ENCODE measurements around the gene TPX2.

GRCh38 chr20:31704225-31705119 is 34.6 kb upstream of the TPX2 start:
- TF ChIP-seq, protein P1, sequence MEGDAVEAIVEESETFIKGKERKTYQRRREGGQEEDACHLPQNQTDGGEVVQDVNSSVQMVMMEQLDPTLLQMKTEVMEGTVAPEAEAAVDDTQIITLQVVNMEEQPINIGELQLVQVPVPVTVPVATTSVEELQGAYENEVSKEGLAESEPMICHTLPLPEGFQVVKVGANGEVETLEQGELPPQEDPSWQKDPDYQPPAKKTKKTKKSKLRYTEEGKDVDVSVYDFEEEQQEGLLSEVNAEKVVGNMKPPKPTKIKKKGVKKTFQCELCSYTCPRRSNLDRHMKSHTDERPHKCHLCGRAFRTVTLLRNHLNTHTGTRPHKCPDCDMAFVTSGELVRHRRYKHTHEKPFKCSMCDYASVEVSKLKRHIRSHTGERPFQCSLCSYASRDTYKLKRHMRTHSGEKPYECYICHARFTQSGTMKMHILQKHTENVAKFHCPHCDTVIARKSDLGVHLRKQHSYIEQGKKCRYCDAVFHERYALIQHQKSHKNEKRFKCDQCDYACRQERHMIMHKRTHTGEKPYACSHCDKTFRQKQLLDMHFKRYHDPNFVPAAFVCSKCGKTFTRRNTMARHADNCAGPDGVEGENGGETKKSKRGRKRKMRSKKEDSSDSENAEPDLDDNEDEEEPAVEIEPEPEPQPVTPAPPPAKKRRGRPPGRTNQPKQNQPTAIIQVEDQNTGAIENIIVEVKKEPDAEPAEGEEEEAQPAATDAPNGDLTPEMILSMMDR (IDR thresholded peaks at IDR 0.05) = no peak
- TF ChIP-seq ZFX (IDR thresholded peaks at IDR 0.05; ENCODE audit: borderline replicate concordance) = no peak
